Activated T-helper 9 cell treated with anti-CD3 and anti-CD28 coated beads, Interleukin-2, amount 50 U/mL, for 16 hours (primary cell): ENCODE data around the gene HCK.

Experiments used
- DNase-seq: peaks from one replicate; pipeline ENCODE4 v3.0.0-alpha.2; 2020; ENCODE audit warnings: low read depth

The HCK gene

GRCh38 chr20:32052090-32052777, at the start of gene HCK:
TSS of gene HCK (plus strand) at chr20:32052242.
- DNase-seq: no peak

DNA sequence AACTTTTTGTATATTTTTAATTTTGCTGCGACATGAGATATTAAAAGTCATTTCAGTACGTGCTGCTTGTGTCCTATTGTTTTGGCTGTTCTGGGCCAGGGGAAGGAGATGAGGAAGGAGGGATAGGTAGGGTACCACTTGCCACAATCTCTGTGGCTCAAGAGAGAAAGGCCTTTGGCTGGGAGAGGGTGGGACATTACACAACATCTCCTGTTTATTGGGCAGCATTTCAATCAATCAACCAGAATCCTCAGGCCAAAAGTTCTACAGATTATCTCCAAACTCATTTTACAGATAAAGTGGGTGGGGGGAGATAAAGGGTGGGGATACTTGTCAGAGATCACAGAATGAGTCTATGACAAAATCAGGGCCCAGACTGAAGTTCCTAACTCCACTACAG, 48.7 kb upstream of the HCK start:
- DNase-seq: no peak

GRCh38 chr20:32004963-32005362, 47.1 kb upstream of the HCK start:
- no peak for DNase-seq

DNA sequence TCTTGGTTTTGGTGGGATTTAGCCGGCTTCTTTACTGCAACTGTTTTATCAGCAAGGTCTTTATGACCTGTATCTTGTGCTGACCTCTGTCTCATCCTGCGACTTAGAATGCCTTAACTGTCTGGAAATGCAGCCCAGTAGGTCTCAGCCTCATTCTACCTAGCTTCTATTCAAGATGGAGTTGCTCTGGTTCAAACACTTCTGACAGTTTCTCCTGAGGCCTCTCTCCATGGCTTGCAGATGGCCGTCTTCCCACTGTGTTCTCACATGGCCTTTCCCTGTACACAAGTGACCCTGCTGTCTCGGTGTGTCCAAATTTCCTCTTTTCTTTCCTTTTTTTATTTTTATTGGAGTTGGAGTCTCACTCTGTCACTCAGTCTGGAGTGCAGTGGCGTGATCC, 46.0 kb upstream of the HCK start:
- no peak for DNase-seq

DNA sequence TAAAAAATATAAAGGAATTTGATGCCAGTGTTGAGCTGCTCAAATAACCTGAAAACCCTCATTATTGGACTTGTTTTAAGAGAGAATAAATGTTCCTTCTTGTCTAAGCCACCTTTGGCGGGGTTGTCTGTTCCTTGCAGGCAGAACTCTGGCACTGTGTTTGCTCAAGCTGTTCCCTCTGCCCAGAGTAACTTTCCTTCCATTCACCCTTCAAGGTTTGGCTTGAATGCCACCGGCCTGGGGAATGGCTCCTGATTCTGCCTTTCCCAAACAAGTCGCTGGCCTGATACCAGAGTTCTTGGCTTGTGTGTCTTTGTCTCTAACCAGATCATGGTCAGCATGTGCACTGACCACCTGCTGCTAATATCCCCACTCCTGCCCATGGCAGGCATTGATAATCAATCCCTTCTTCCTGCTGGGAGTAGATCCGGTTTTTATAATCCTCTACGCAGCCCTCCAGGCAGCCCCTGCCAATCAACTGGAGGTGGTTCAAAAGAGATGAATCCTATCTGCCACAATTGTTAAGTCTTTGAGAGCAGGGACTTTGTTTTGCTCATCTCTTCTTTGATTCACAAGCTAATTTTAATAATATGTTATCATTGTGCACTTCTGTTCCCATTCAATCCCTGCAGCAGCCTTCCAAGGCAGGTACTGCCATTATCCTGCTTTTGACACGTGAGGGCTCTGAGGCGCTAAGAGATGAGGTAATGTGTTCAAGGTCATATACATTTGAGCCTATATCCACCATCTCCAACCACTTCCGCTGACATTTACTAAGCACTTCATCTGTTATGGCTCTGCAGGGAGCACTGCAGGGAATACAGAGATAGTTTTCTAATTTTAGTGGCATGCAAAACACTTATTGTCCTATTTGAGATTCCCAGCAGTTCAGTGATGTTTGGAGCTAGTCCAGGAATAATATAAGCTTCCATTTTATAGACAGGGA, 44.9 kb upstream of the HCK start:
- no peak for DNase-seq

- DNase-seq: no peak
These were observed 44.0 kb upstream of the HCK start for GRCh38 chr20:32007787-32008616.

GRCh38 chr20:32009564-32009963, 42.5 kb upstream of the HCK start:
- no peak for DNase-seq

DNA sequence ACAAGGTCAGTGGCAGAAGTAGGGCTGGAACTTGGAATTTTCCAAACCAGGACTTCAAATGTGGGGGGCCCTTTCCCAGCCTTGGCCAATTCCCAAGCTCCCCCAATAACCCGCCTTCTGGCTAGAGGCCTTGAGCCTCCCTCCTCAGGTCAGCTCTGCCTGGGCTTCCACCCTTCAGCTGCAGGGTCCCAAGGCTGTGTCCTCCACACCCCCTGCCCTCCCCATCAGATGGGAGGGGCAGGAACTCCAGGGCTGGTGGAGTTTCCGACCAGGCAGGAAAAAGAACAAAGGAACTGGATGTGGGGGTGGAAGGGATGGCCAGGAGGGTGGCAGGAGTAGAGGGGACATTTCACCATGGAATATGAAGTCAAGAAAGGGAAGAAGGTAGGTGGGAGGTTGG, 41.9 kb upstream of the HCK start, which contains the start of gene CCM2L:
Gene CCM2L (plus strand): TSS at position 338 of the 400 bp plus-strand sequence. CDS start 17 bp downstream, at position 355.
- no peak for DNase-seq

DNA sequence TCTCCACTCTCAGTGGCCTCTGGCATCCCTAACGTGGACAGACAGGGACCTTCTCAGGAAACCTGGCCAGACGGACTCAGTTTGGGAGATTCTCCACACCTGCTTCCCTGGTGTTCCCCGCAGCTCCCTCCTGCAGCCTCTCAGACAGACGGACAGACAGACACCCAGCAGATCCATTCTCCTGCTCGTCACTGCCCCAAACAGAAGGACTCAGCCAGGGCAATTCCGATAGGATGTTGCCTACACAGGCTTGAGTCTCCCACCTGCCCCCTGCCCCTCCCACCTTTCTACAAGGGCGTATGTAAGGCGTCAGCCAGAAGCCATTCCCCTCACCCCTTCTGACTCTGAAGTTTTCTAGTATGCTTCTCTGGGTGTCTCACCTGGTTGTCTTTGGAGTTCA, 41.4 kb upstream of the HCK start:
- no peak for DNase-seq

- no peak for DNase-seq
These were observed 39.8 kb upstream of the HCK start for GRCh38 chr20:32012159-32012688.

- DNase-seq: no peak
These were observed 38.7 kb upstream of the HCK start for GRCh38 chr20:32013326-32013725.

DNA sequence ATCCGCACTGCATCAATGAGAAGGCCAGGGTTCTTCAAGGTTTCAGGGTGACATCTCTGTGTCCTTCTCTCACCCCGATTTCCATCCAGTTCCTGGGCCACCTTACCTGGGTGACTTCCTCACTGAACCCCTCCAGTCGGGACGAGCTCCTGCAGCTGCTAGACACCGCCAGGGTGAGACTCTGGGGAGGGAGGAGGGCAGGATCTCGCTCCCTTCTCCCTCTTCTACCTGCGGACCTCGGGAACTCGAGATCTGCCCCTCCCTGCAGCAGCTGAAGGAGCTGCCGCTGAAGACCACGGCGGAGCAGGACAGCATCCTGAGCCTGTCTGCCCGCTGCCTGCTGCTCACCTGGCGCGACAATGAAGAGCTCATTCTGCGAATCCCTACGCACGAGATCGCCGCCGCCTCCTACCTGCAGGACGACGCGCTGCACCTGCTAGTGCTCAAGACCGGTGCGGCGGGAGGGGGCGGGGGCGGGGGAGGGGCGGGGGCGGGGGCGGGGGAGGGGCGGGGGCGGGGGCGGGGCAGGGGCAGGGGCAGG, 34.3 kb upstream of the HCK start:
- peak; percentile 24 for DNase-seq

DNA sequence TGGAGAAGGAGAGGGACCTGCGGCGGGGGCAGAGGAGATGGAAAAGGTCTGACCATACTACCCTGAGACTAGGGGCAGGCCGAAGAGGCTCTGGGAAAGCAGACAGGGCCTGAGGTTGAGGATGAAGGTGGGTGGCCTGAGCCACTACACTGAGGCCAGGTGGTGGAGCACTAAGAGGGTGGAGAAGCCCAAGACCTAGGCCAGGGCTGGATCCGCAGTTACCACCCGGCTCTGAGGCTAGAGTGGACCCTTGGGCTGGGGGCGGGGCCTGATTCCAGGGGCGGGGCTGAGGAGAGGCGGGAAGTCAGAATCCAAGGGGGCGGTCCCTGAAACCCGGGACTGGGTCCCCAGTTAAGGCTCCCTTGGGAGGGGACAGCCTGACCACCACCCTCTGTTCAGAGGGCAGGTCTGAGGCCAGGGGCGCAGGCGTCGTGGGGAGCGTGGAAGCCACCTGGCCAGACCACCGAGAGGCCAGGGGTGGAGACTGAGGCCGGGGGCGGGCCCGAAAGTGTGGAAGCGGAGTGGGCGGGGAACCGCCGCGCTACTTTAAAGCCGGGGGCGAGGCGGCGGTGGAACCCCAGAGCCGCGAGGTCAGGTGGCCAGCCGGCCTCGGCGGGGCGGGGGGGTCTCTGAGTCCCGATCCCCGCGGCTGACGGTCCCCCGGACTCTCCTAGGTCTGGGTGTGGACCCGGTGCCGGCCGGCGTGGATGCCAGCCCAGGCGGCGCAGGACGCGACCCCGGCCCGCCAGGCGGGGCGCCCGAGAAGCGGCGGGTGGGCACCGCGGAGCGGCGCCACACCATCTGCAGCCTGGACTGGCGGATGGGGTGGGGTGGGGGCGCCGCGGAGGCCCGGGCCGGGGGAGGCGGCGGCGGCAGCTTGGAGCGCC, 33.5 kb upstream of the HCK start:
- DNase-seq: peak; percentile 23

DNA sequence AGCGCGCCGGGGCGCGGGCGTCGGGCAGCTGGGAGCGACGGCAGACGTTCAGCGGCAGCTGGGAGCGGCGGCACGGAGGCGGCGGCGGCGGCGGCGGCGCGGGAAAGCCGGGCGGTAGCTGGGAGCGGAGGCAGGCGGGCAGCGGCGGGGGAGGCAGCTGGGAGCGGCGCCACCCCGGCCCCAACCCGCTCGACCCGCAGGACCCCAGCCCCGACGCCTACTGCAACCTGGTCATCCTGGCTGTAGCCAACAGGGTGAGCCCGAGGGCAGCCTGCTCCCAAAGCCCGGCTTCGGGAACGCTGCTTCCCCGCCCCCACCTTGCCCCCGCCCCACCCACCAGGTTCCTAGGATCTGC, 32.9 kb upstream of the HCK start:
- DNase-seq: no peak

DNA sequence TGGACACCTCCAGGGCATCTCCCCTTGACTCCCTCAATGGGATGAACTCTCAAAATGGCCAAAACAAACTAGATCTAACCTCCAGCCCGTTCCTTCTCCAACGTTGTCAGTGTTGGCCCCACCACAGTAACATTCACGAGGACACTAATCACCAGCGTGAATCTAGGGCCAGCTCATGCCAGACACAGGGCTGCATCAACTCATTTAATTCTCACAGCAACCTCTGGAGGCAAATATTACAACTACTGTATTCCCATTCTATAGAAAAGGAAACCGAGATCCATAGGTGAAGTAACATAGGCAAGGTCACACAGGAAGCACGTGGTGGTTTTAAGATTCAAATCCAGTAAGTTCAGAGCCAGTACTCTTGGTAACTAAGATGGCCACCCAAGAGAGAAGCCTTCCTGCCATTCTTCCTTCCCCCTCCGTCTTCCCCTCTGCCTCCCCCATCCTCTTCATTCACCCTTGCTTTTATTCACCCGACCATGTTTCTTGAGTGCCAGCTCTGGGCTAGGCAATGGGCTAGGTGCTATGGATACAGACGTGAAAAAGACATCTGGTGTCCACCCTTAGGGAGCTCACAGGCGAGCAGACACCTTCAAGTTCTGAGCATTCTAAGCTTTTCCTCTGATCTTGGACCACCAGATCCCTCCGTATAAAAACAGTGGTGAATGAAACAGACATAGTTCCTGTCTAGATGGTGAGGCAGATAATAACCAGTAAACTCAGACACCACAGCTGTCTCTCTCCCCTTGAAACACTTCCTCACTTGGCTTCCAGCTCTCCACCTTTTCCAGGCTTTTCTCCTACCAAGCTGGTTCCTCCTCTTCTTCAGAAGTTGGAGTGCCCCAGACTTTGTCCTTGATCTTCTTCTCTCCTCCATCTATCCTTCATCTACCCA, 32.2 kb upstream of the HCK start:
- DNase-seq: no peak

- no peak for DNase-seq
These were observed 31.0 kb upstream of the HCK start for GRCh38 chr20:32021091-32021490.

GRCh38 chr20:32024683-32025295, 27.3 kb upstream of the HCK start:
- DNase-seq: no peak

DNA sequence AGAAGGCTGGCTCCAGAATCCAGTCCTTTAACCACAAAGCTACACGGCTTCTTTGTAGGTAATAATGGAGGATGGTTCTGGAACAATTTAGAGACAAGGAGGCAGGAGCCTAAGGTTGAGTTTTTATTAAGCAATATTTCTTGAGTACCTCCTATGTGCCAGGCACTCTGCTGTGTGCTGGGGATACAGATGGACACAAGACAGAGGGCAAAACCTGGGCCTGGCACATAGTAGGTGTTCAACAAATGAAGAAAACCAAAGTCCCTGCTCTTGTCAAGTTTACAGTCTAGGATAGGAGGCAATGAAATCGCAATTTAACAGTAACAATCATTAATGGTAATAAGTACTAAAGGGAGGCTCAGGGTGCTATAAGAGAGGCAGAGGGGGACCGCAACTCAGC, 24.4 kb upstream of the HCK start:
- DNase-seq: no peak

- DNase-seq: no peak
These were observed 23.2 kb upstream of the HCK start for GRCh38 chr20:32028647-32029372.
